ENCODE results near the gene NVL.

The NVL gene

DNA sequence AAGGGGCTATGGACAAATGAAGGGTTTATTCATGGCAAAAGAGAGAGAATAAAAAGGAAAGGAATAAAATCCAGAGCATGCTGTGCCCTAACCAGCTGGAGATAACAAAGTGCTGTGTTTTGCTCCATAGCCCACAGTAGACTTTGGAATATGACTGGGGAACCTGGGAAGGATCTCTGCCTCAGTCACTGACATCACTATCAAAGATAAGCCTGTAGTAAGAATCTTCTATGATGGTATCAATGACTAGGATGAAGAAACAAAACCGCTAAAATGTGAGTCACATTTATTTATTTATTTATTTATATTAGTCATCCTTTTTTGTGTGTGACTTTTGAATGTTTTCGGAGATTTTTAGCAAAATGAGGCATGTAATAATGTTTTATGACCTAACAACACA is 56.3 kb downstream of the NVL start:
- no peaks in the 10 kb centered on the region for H3K27me3 ChIP-seq (ENCODE audit: control insufficient read depth in 1 of 2, insufficient read depth in 2 of 2, low read length in 2 of 2)
- H3K36me3 ChIP-seq (ENCODE audit: insufficient read depth, low read length) = peaks cover 14% of the 10 kb centered on the region
- H3K4me1 ChIP-seq (ENCODE audit: insufficient read depth, low read length) = no peaks in the 10 kb centered on the region
- H3K27ac ChIP-seq (ENCODE audit: low read depth, low read length) = no peak overlapping the region
- no peak overlapping the region for H3K9ac ChIP-seq (ENCODE audit: low read length)
- no peak overlapping the region for H3K4me3 ChIP-seq (ENCODE audit: low read depth in 1 of 2, low read length in 2 of 2)
- no peaks in the 10 kb centered on the region for H3K9me3 ChIP-seq (ENCODE audit: low read length)

DNA sequence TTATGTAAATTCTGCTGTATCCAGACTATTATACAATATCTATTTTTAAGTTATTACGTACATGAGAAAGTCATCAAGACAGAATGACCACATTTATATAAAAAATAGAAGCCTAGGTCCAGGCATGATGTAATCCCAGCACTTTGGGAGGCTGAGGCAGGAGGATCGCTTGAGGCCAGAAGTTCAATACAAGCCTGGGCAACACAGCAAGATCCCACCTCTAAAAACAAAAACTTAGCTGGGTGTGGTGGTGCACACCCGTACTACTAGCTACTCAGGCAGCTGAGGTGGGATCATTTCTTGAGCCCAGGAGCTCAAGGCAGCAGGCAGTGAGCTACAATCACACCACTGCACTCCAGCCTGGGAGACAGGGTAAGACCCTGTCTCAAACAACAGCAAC is 58.9 kb downstream of the NVL start:
- H3K9ac ChIP-seq (ENCODE audit: low read length) = no peak overlapping the region
- no peaks in the 10 kb centered on the region for H3K4me1 ChIP-seq (ENCODE audit: insufficient read depth, low read length)
- H3K4me3 ChIP-seq (ENCODE audit: low read depth in 1 of 2, low read length in 2 of 2) = no peak overlapping the region
- H3K27ac ChIP-seq (ENCODE audit: low read depth, low read length) = no peak overlapping the region
- peaks cover 29% of the 10 kb centered on the region for H3K36me3 ChIP-seq (ENCODE audit: insufficient read depth, low read length)
- H3K9me3 ChIP-seq (ENCODE audit: low read length) = no peaks in the 10 kb centered on the region
- no peaks in the 10 kb centered on the region for H3K27me3 ChIP-seq (ENCODE audit: control insufficient read depth in 1 of 2, insufficient read depth in 2 of 2, low read length in 2 of 2)

DNA sequence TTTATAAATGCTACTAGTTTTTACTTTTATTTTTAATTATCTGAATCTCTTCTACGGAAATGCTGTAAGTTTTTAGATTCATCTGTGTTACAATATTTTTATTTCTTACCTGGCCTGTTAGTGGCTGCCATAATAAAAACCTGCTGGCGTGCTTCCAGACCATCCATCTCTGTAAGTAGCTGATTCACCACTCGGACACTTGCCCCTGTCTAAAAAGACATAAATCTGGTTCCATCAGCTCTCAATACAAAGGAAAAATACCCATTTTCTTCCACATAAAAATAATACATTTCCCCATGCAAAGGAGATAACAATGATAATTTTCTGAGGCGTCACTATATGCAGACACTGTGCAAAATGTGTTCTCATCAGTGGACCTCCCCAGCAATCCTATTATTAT is 62.0 kb downstream of the NVL start:
- H3K9me3 ChIP-seq (ENCODE audit: low read length) = no peaks in the 10 kb centered on the region
- H3K4me1 ChIP-seq (ENCODE audit: insufficient read depth, low read length) = no peaks in the 10 kb centered on the region
- H3K27me3 ChIP-seq (ENCODE audit: control insufficient read depth in 1 of 2, insufficient read depth in 2 of 2, low read length in 2 of 2) = no peaks in the 10 kb centered on the region
- H3K4me3 ChIP-seq (ENCODE audit: low read depth in 1 of 2, low read length in 2 of 2) = no peak overlapping the region
- peaks cover 22% of the 10 kb centered on the region for H3K36me3 ChIP-seq (ENCODE audit: insufficient read depth, low read length)
- no peak overlapping the region for H3K27ac ChIP-seq (ENCODE audit: low read depth, low read length)
- H3K9ac ChIP-seq (ENCODE audit: low read length) = no peak overlapping the region

DNA sequence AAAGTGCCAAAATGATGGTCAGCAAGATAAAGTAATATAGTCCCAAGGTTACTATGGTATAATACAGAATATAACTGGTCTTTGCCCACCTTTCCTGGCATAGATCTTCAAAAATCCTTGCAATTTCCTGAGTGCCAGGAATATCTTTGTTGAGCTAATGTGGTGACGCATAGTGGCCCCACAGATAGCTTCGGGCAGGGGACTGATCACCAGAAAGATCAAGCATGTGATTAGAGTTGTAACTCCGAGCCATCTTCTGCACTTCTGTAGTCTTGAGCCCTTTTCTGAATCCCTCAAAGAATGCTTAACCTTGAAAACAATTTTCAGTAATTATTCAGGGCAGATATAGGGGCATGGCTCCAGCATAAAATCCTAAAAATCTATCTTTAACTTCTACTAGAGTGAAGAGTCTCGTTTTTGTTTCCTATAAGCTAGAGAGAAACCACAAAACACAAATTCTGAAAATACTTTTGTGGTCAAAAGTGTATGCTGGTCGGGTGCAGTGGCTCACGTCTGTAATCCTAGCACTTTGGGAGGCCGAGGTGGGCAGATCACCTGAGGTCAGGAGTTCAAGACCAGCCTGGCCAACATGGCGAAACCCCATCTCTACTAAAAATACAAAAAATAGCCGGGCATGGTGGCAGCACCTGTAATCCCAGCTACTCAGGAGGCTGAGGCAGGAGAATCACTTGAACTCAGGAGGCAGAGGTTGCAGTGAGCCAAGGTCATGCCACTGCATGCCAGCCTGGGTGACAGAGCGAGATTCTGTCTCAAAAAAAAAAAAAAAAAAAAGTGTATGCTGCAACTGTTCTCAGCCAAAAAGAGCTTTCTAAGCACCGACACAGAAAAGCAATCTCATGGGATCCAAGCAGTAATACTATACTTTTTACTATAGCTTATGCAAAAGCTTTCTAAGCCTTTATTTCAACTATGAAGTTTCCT is 62.8 kb downstream of the NVL start:
- H3K9ac ChIP-seq (ENCODE audit: low read length) = no peak overlapping the region
- no peaks in the 10 kb centered on the region for H3K4me1 ChIP-seq (ENCODE audit: insufficient read depth, low read length)
- peaks cover 22% of the 10 kb centered on the region for H3K36me3 ChIP-seq (ENCODE audit: insufficient read depth, low read length)
- H3K9me3 ChIP-seq (ENCODE audit: low read length) = no peaks in the 10 kb centered on the region
- no peaks in the 10 kb centered on the region for H3K27me3 ChIP-seq (ENCODE audit: control insufficient read depth in 1 of 2, insufficient read depth in 2 of 2, low read length in 2 of 2)
- no peak overlapping the region for H3K27ac ChIP-seq (ENCODE audit: low read depth, low read length)
- H3K4me3 ChIP-seq (ENCODE audit: low read depth in 1 of 2, low read length in 2 of 2) = no peak overlapping the region

DNA sequence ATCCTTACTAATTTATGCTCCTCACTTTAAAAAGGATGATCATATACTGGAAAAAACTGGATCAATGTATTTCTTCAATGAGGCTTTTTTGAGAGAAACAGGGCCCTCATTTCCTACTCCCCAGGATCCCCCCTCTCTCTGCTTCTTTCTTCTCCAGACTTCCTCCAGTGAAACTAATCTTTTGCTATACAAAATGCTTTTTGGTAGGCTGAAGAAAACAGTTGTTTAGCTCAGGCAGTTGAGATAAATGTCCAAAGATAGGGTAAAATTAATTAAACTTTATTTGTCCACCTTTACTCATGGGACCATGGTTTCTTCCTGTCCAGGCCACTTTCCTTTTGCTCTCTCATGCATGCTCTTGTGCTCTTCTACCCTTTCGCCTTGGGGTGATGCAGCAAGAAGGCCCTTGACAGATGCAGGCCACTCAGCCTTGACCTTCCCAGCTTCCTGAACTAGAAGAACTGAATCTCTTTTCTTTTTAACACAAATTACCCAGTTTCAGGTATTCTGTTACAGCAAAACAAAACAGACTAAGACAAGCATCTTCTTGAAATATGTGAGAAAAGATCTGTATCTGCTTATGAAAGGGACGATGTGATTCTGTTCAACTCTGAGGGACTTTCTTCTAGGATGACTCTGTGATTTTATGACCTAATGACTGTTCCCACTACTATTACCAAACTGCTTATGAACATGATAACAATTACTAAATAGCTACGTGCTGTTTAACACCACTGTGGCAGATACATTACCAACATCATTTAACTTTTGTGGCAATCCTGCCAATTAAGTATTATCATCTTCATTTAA is 63.7 kb downstream of the NVL start:
- H3K27ac ChIP-seq (ENCODE audit: low read depth, low read length) = no peak overlapping the region
- no peaks in the 10 kb centered on the region for H3K4me1 ChIP-seq (ENCODE audit: insufficient read depth, low read length)
- H3K4me3 ChIP-seq (ENCODE audit: low read depth in 1 of 2, low read length in 2 of 2) = no peak overlapping the region
- H3K36me3 ChIP-seq (ENCODE audit: insufficient read depth, low read length) = peaks cover 25% of the 10 kb centered on the region
- no peaks in the 10 kb centered on the region for H3K27me3 ChIP-seq (ENCODE audit: control insufficient read depth in 1 of 2, insufficient read depth in 2 of 2, low read length in 2 of 2)
- no peak overlapping the region for H3K9ac ChIP-seq (ENCODE audit: low read length)
- no peaks in the 10 kb centered on the region for H3K9me3 ChIP-seq (ENCODE audit: low read length)

DNA sequence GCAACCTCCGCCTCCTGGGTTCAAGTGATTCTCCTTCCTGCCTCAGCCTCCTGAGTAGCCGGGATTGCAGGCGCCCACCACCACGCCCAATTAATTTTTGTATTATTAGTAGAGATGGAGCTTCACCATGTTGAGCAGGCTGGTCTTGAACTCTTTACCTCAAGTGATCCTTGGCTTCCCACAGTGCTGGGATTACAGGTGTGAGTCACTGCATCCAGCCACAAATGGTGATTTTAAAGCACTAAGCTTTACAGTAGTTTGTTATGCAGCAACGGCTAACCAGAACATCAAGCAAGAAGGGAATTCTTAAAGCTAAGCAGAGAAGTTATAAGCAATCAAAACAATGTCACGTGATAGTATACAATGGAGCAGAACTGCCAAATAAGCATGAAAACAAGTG is 65.7 kb downstream of the NVL start:
- no peaks in the 10 kb centered on the region for H3K27me3 ChIP-seq (ENCODE audit: control insufficient read depth in 1 of 2, insufficient read depth in 2 of 2, low read length in 2 of 2)
- H3K4me3 ChIP-seq (ENCODE audit: low read depth in 1 of 2, low read length in 2 of 2) = no peak overlapping the region
- H3K36me3 ChIP-seq (ENCODE audit: insufficient read depth, low read length) = peaks cover 24% of the 10 kb centered on the region
- no peak overlapping the region for H3K27ac ChIP-seq (ENCODE audit: low read depth, low read length)
- no peaks in the 10 kb centered on the region for H3K4me1 ChIP-seq (ENCODE audit: insufficient read depth, low read length)
- H3K9ac ChIP-seq (ENCODE audit: low read length) = no peak overlapping the region
- H3K9me3 ChIP-seq (ENCODE audit: low read length) = no peaks in the 10 kb centered on the region

DNA sequence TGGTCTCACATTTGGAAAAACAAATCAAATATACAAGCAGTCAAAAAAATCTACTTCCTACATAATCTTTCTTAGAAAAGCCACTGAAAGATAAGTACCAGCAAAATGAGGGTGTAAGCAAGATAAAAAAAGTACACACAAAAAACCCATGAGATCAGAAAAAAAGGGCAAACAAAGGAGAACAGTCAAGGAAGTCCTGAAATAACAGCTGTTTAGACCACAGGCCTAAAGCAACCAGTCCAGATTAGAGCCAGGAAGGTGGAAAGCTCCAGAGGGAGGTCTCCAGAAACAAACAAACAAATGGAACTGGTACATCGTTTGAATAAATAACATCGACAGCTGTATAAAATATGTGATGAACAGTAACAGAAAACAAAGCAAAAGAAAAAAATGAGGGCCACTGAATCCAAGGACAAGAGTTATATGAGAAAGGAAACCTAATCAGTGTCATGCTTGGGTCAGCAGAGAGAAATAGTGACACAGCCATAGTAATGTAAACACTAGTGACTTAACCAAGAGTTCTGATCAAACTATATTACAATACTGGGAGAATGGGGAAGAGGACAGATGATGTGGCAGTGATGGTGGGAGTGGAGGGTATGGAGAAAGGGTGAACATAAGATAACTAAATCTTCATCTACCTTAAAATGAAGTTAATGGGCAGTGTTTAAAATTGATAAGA is 67.5 kb downstream of the NVL start:
- peaks cover 13% of the 10 kb centered on the region for H3K36me3 ChIP-seq (ENCODE audit: insufficient read depth, low read length)
- no peaks in the 10 kb centered on the region for H3K4me1 ChIP-seq (ENCODE audit: insufficient read depth, low read length)
- no peaks in the 10 kb centered on the region for H3K9me3 ChIP-seq (ENCODE audit: low read length)
- no peaks in the 10 kb centered on the region for H3K27me3 ChIP-seq (ENCODE audit: control insufficient read depth in 1 of 2, insufficient read depth in 2 of 2, low read length in 2 of 2)
- no peak overlapping the region for H3K9ac ChIP-seq (ENCODE audit: low read length)
- H3K4me3 ChIP-seq (ENCODE audit: low read depth in 1 of 2, low read length in 2 of 2) = no peak overlapping the region
- no peak overlapping the region for H3K27ac ChIP-seq (ENCODE audit: low read depth, low read length)

DNA sequence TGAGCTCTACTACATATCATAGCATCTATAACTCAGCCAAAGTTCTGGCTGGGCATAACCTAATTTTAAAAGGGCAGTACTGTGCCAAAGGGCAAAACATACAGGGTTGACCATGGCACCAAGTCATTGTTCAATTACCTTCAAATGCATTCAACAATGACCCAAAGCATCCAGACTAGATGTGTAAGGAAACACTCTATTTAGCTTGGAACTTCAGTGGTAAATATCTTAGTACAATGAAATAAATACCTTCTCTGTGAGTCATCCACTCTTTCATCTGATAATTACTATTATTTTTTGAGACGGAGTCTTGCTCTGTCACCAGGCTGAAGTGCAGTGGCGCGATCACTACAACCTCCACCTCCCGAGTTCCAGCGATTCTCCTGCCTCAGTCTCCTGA is 70.0 kb downstream of the NVL start:
- H3K4me3 ChIP-seq (ENCODE audit: low read depth in 1 of 2, low read length in 2 of 2) = no peak overlapping the region
- peaks cover 5% of the 10 kb centered on the region for H3K36me3 ChIP-seq (ENCODE audit: insufficient read depth, low read length)
- no peak overlapping the region for H3K9ac ChIP-seq (ENCODE audit: low read length)
- H3K4me1 ChIP-seq (ENCODE audit: insufficient read depth, low read length) = no peaks in the 10 kb centered on the region
- H3K27ac ChIP-seq (ENCODE audit: low read depth, low read length) = no peak overlapping the region
- H3K27me3 ChIP-seq (ENCODE audit: control insufficient read depth in 1 of 2, insufficient read depth in 2 of 2, low read length in 2 of 2) = no peaks in the 10 kb centered on the region
- no peaks in the 10 kb centered on the region for H3K9me3 ChIP-seq (ENCODE audit: low read length)

DNA sequence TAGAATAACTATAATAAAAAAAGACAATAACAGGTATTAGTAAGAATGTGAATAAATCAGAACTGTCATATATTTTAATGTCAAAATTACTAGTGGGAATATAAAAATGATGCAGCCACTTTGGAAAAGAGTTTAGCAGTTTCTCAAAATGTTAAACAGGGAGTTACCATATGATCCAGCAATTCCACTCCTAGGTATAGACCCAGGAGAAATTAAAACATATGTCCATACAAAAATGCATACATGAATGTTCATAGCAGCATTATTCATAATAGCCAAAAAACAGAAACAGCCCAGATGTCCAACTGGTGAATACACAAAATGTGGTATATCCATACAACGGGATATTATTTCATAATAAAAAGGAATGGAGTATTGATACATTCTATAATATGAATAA is 71.6 kb downstream of the NVL start:
- Histone ChIP-seq H3K4me3 (ENCODE audit: low read depth in 1 of 2, low read length in 2 of 2) (no peak overlapping the region), H3K4me1 (ENCODE audit: insufficient read depth, low read length) (no peaks in the 10 kb centered on the region), H3K9me3 (ENCODE audit: low read length) (no peaks in the 10 kb centered on the region), H3K27ac (ENCODE audit: low read depth, low read length) (no peak overlapping the region), H3K36me3 (ENCODE audit: insufficient read depth, low read length) (peaks cover 5% of the 10 kb centered on the region), H3K9ac (ENCODE audit: low read length) (no peak overlapping the region), H3K27me3 (ENCODE audit: control insufficient read depth in 1 of 2, insufficient read depth in 2 of 2, low read length in 2 of 2) (no peaks in the 10 kb centered on the region)

DNA sequence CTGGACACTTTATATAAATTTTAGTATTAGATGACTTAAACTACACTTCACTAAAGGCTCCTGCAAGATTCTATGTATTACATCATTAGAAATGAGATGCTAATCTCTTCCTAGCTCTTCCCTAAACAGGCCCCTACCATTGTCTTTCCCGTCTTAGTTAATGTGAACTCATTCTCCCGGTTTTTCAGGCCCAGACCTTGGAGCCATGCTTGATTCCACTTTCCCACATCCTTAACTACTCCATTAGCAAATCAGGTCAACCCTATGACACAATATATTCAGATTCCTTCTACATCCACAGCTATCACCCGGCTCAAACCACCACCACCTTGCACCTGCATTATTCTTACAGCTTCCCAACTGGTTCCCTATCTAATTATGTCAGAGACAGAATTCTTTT is 73.3 kb downstream of the NVL start:
- Histone ChIP-seq H3K27ac (ENCODE audit: low read depth, low read length) (no peak overlapping the region), H3K36me3 (ENCODE audit: insufficient read depth, low read length) (peaks cover 5% of the 10 kb centered on the region), H3K27me3 (ENCODE audit: control insufficient read depth in 1 of 2, insufficient read depth in 2 of 2, low read length in 2 of 2) (no peaks in the 10 kb centered on the region), H3K9me3 (ENCODE audit: low read length) (no peaks in the 10 kb centered on the region), H3K4me3 (ENCODE audit: low read depth in 1 of 2, low read length in 2 of 2) (no peak overlapping the region), H3K9ac (ENCODE audit: low read length) (no peak overlapping the region), H3K4me1 (ENCODE audit: insufficient read depth, low read length) (no peaks in the 10 kb centered on the region)

DNA sequence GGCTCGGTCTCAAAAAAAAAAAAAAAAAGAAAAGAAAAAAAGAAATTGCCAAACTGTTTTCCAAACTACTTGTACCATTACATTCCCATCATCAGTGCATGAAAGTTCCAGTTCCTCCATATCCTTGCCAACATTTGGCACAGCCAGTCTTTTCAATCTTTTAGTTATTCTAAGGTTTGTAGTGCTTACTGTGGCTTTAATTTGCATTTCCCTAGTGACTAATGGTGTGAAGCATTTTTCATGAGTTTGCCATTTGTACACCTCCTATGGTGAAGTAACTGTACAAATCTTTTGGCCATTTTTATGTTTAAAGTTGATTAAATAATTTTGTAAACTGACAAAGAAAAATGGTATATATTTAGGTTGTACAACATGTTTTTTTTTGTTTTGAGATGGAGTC is 76.3 kb downstream of the NVL start:
- Histone ChIP-seq H3K4me3 (ENCODE audit: low read depth in 1 of 2, low read length in 2 of 2) (no peak overlapping the region), H3K27ac (ENCODE audit: low read depth, low read length) (no peak overlapping the region), H3K9me3 (ENCODE audit: low read length) (no peaks in the 10 kb centered on the region), H3K27me3 (ENCODE audit: control insufficient read depth in 1 of 2, insufficient read depth in 2 of 2, low read length in 2 of 2) (no peaks in the 10 kb centered on the region), H3K4me1 (ENCODE audit: insufficient read depth, low read length) (no peaks in the 10 kb centered on the region), H3K9ac (ENCODE audit: low read length) (no peak overlapping the region), H3K36me3 (ENCODE audit: insufficient read depth, low read length) (peaks cover 4% of the 10 kb centered on the region)
